GM23338 (cell line): Measurements from ENCODE around the gene KMT2E. TPM values are rescaled to one million over a fixed set of nuclear protein-coding genes. Genes with fewer than 3 reads are reported as not detected.

Experiments used
- ATAC-seq: fragments of 200-7000 bp; cut with Tn5 transposase; 3 replicates; pipeline ENCODE4 v1.9.1; 2020
- DNase-seq: peaks from one replicate; pipeline ENCODE4 v3.0.0-alpha.2; 2015; ENCODE audit warnings: low spot score
- H2AFZ ChIP-seq: fragments of 200-600 bp; sonication (generic); 2 replicates; pipeline ENCODE4 v1.8.0; 2016; ENCODE audit warnings: antibody characterized with exemption, mild to moderate bottlenecking, moderate library complexity
- H3F3A ChIP-seq: fragments of 200-600 bp; sonication (generic); replicated peaks from 2 replicates; pipeline ENCODE4 v1.8.0; 2017; ENCODE audit warnings: antibody characterized with exemption, mixed run types, low read depth
- H3K27ac ChIP-seq: fragments of 200-600 bp; sonication (generic); 2 replicates; pipeline ENCODE4 v1.6.1; 2016; ENCODE audit warnings: low read depth
- H3K27me3 ChIP-seq: fragments of 200-600 bp; sonication (generic); 2 replicates; pipeline ENCODE4 v1.8.0; 2016; ENCODE audit warnings: mild to moderate bottlenecking, mixed run types, moderate library complexity; ENCODE audit not compliant: insufficient read depth
- H3K36me3 ChIP-seq: fragments of 200-600 bp; sonication (generic); 2 replicates; pipeline ENCODE4 v1.8.0; 2016; ENCODE audit warnings: mild to moderate bottlenecking; ENCODE audit not compliant: insufficient read depth
- H3K4me1 ChIP-seq: fragments of 200-600 bp; sonication (generic); 2 replicates; pipeline ENCODE4 v1.8.0; 2016; ENCODE audit warnings: mild to moderate bottlenecking, moderate library complexity; ENCODE audit not compliant: insufficient read depth
- H3K4me2 ChIP-seq: fragments of 200-600 bp; sonication (generic); 2 replicates; pipeline ENCODE4 v1.7.1; 2017; ENCODE audit warnings: mixed run types
- H3K4me3 ChIP-seq: fragments of 200-600 bp; sonication (generic); 2 replicates; pipeline ENCODE4 v1.6.1; 2016; ENCODE audit warnings: mixed run types
- H3K79me2 ChIP-seq: fragments of 200-600 bp; sonication (generic); replicated peaks from 2 replicates; pipeline ENCODE4 v1.8.0; 2017; ENCODE audit warnings: mild to moderate bottlenecking; ENCODE audit not compliant: insufficient read depth
- H3K9me2 ChIP-seq: fragments of 200-600 bp; sonication (generic); 2 replicates; pipeline ENCODE4 v1.8.0; 2017; ENCODE audit not compliant: insufficient read depth
- H4K20me1 ChIP-seq: fragments of 200-600 bp; sonication (generic); replicated peaks from 2 replicates; pipeline ENCODE4 v1.8.0; 2017; ENCODE audit warnings: mild to moderate bottlenecking; ENCODE audit not compliant: insufficient read depth
- H3K27ac Mint-ChIP-seq: 2 replicates; pipeline ENCODE4 v1.8.0; 2020; ENCODE audit warnings: inconsistent platforms, mild to moderate bottlenecking, moderate library complexity, mixed read lengths
- H3K27me3 Mint-ChIP-seq: 3 replicates; pipeline ENCODE4 v1.8.0; 2022; ENCODE audit warnings: low read depth, mild to moderate bottlenecking, moderate library complexity, mixed read lengths, inconsistent platforms; ENCODE audit not compliant: insufficient read depth, poor library complexity
- H3K36me3 Mint-ChIP-seq: 3 replicates; pipeline ENCODE4 v1.8.0; 2021; ENCODE audit warnings: low read depth, mild to moderate bottlenecking, inconsistent platforms, moderate library complexity, mixed read lengths
- H3K4me1 Mint-ChIP-seq: 3 replicates; pipeline ENCODE4 v1.8.0; 2020; ENCODE audit warnings: mild to moderate bottlenecking, inconsistent platforms, mixed read lengths
- H3K4me3 Mint-ChIP-seq: 3 replicates; pipeline ENCODE4 v1.8.0; 2021; ENCODE audit warnings: moderate library complexity, mild to moderate bottlenecking, inconsistent platforms, mixed read lengths
- H3K9me3 Mint-ChIP-seq: 3 replicates; pipeline ENCODE4 v1.8.0; 2020; ENCODE audit warnings: moderate library complexity, mild to moderate bottlenecking, inconsistent platforms, mixed read lengths
- CREB1 ChIP-seq: fragments of 250-450 bp; sonication (Bioruptor Pico); IDR thresholded peaks from 2 replicates; pipeline ENCODE4 v1.5.0; 2020; ENCODE audit warnings: low read depth, mild to moderate bottlenecking, moderate library complexity
- EZH2 ChIP-seq: fragments of 200-600 bp; sonication (generic); IDR thresholded peaks from one replicate; pipeline ENCODE4 v1.8.0; 2017; ENCODE audit warnings: antibody characterized with exemption, mild to moderate bottlenecking, low read depth; ENCODE audit not compliant: unreplicated experiment
- EZH2phosphoT487 ChIP-seq: fragments of 200-600 bp; sonication (generic); IDR thresholded peaks from one replicate; pipeline ENCODE4 v1.8.1; 2018; ENCODE audit warnings: antibody characterized with exemption; ENCODE audit not compliant: unreplicated experiment
- JUNB ChIP-seq: IDR thresholded peaks from one replicate; pipeline ENCODE4 v1.6.1; 2016; ENCODE audit warnings: antibody characterized with exemption; ENCODE audit not compliant: unreplicated experiment
- NANOG ChIP-seq: IDR thresholded peaks from 2 replicates; pipeline ENCODE4 v1.6.1; 2016; ENCODE audit warnings: antibody characterized with exemption, borderline replicate concordance
- POLR2AphosphoS5 ChIP-seq: IDR thresholded peaks from 2 replicates; pipeline ENCODE4 v1.6.1; 2016; ENCODE audit warnings: antibody characterized with exemption, low read depth
- ZNF114 ChIP-seq: fragments of 250-450 bp; sonication (Bioruptor Pico); IDR thresholded peaks from 2 replicates; pipeline ENCODE4 v1.5.0; 2020; ENCODE audit warnings: mild to moderate bottlenecking, moderate library complexity
- ZNF331 ChIP-seq: fragments of 250-450 bp; sonication (Bioruptor Pico); IDR thresholded peaks from 2 replicates; pipeline ENCODE4 v1.5.0; 2020; ENCODE audit warnings: low read depth, mild to moderate bottlenecking, moderate library complexity
- ZNF462 ChIP-seq: fragments of 250-450 bp; sonication (Bioruptor Pico); IDR thresholded peaks from 2 replicates; pipeline ENCODE4 v1.5.0; 2020; ENCODE audit warnings: mild to moderate bottlenecking, moderate library complexity
- polyA plus RNA-seq: library from polyadenylated mRNA; unstranded; fragments of >200 nt; fragmentation: Nextera tagmentation; extraction: Ambion mirVana; gene quantifications from 2 replicates; pipeline ENCODE4 v1.2.1, GENCODE V29; 2016
- total RNA-seq: library from RNA; depleted of rRNA; stranded (reverse); fragments of >200 nt; shearing (Covaris generic); gene quantifications from 2 replicates; pipeline ENCODE4 v1.2.3, GENCODE V29; 2014
- TF ChIP-seq, protein P1 (sequence below): IDR thresholded peaks from 2 replicates; pipeline ENCODE4 v1.6.1; 2016; ENCODE audit warnings: antibody characterized with exemption
- TF ChIP-seq, protein P2 (sequence below): IDR thresholded peaks from one replicate; pipeline ENCODE4 v1.6.1; 2018; ENCODE audit warnings: antibody characterized with exemption; ENCODE audit not compliant: unreplicated experiment

KMT2E gene
- total and polyA plus RNA-seq, 2 experiments from 2014 or later: 50.2 to 70.9 TPM

GRCh38 chr7:104969183-104969582 lies 44.8 kb upstream of the KMT2E start (continued):
- TF ChIP-seq ZNF462 (CRISPR knock-in tag) (no peak), POLR2AphosphoS5 (no peak), ZNF114 (no peak), EZH2 (no peak), NANOG (no peak), JUNB (no peak)
- TF ChIP-seq, protein P1, sequence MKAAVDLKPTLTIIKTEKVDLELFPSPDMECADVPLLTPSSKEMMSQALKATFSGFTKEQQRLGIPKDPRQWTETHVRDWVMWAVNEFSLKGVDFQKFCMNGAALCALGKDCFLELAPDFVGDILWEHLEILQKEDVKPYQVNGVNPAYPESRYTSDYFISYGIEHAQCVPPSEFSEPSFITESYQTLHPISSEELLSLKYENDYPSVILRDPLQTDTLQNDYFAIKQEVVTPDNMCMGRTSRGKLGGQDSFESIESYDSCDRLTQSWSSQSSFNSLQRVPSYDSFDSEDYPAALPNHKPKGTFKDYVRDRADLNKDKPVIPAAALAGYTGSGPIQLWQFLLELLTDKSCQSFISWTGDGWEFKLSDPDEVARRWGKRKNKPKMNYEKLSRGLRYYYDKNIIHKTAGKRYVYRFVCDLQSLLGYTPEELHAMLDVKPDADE: no peak

DNA sequence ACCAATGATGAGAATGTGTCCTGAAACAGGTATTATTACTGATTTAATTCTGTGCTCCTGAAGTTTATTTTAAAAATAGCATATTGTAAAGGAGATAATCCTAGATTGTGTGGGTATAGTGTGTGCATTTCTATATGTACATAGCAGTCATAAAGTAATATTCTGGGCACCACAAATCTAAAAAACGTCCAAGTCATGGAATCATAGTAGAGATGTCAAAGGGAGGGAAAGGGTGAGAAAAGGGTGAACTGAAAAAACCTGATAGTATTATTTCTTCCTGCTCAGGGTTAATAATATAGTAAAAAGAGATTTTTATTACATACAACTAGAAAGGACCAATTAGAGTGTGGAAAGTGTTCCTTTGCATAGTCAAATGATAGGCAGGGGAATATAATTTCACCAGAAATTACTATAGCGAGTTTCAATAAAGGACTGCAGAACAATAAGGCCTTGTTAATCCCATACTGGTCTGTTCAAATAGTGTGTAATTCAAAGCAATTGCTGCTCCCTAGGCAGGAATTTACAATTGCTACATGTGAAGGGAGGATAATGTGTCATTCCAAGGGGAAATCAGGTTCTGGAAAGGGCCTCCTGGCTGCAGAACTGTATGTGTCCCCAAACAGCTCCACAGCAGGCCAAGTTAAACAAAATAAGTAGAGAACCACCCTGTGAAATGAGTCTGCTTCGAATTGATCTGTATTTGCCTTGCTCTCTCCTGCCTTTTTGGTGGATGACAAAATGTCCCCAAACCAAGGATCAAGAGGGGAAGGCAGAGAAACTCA lies 42.5 kb upstream of the KMT2E start:
- Histone ChIP-seq H3K4me1 (no peaks in the 10 kb centered on the region), H4K20me1 (no peaks in the 10 kb centered on the region), H3K4me2 (no peak overlapping the region), H3K36me3 (no peaks in the 10 kb centered on the region), H3K27ac (no peak overlapping the region), H3K79me2 (no peaks in the 10 kb centered on the region), H3K27me3 (no peaks in the 10 kb centered on the region), H3K4me3 (no peak overlapping the region), H3F3A (no peaks in the 10 kb centered on the region), H3K9me2 (peaks cover 5% of the 10 kb centered on the region; the same call in 1 of the 2 replicates), H2AFZ (no peak overlapping the region)
- Mint-ChIP-seq H3K36me3 (no peaks in the 10 kb centered on the region), H3K4me3 (no peak overlapping the region), H3K27ac (no peak overlapping the region), H3K4me1 (no peaks in the 10 kb centered on the region; the same call in 2 of the 3 replicates), H3K9me3 (no peaks in the 10 kb centered on the region), H3K27me3 (no peaks in the 10 kb centered on the region)
- ATAC-seq: no peak
- DNase-seq: no peak
- TF ChIP-seq, protein P2, sequence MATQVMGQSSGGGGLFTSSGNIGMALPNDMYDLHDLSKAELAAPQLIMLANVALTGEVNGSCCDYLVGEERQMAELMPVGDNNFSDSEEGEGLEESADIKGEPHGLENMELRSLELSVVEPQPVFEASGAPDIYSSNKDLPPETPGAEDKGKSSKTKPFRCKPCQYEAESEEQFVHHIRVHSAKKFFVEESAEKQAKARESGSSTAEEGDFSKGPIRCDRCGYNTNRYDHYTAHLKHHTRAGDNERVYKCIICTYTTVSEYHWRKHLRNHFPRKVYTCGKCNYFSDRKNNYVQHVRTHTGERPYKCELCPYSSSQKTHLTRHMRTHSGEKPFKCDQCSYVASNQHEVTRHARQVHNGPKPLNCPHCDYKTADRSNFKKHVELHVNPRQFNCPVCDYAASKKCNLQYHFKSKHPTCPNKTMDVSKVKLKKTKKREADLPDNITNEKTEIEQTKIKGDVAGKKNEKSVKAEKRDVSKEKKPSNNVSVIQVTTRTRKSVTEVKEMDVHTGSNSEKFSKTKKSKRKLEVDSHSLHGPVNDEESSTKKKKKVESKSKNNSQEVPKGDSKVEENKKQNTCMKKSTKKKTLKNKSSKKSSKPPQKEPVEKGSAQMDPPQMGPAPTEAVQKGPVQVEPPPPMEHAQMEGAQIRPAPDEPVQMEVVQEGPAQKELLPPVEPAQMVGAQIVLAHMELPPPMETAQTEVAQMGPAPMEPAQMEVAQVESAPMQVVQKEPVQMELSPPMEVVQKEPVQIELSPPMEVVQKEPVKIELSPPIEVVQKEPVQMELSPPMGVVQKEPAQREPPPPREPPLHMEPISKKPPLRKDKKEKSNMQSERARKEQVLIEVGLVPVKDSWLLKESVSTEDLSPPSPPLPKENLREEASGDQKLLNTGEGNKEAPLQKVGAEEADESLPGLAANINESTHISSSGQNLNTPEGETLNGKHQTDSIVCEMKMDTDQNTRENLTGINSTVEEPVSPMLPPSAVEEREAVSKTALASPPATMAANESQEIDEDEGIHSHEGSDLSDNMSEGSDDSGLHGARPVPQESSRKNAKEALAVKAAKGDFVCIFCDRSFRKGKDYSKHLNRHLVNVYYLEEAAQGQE: no peak
- no peak for TF ChIP-seq ZNF331 (CRISPR knock-in tag)
- TF ChIP-seq POLR2AphosphoS5: no peak
- TF ChIP-seq JUNB: no peak
- no peak for TF ChIP-seq CREB1
- no peak for TF ChIP-seq EZH2
- TF ChIP-seq NANOG: no peak
- TF ChIP-seq EZH2phosphoT487: no peak
- TF ChIP-seq, protein P1: no peak
